ENCODE results near the gene NPHP4.
"Not testable (repeated sequence)": the region's sequence is repeated elsewhere in the genome, so short reads cannot be mapped to it uniquely, and the experiment has no call there.

Gene NPHP4

GRCh38 chr1:6030132-6030531 is 37.9 kb upstream of the NPHP4 start:
- peak overlapping the region; percentile 52 for H3K27ac Mint-ChIP-seq
- ATAC-seq (replicated peaks): no peak
- H3K4me1 Mint-ChIP-seq: peaks cover 59 to 92% of the 10 kb centered on the region in 2 donors
- peaks cover 52 to 69% of the 10 kb centered on the region in 2 donors for H3K36me3 Mint-ChIP-seq
- H3K9me3 Mint-ChIP-seq: no peaks in the 10 kb centered on the region
- peak overlapping the region in 1 of 2 donors; percentile 36 for H3K4me3 Mint-ChIP-seq
- H3K27me3 Mint-ChIP-seq: no peaks in the 10 kb centered on the region
- DNase-seq: no peak

- no peak overlapping the region for H3K4me3 Mint-ChIP-seq
Measured at GRCh38 chr1:6029351-6029750, 37.1 kb upstream of the NPHP4 start.

GRCh38 chr1:6028042-6028850 is 36.0 kb upstream of the NPHP4 start:
- no peaks in the 10 kb centered on the region for H3K9me3 Mint-ChIP-seq
- DNase-seq: peak; percentile 69
- H3K4me1 Mint-ChIP-seq: peaks cover 57 to 79% of the 10 kb centered on the region in 2 donors
- no peaks in the 10 kb centered on the region for H3K27me3 Mint-ChIP-seq
- peak overlapping the region; percentile 99 for H3K27ac Mint-ChIP-seq
- H3K4me3 Mint-ChIP-seq: peak overlapping the region; percentile 94 to 98
- H3K36me3 Mint-ChIP-seq: peaks cover 44 to 62% of the 10 kb centered on the region in 2 donors
- ATAC-seq (replicated peaks): peak; percentile 59 to 63

More at GRCh38 chr1:6029351-6029750, 37.1 kb upstream of the NPHP4 start:
- no peaks in the 10 kb centered on the region for H3K27me3 Mint-ChIP-seq
- no peaks in the 10 kb centered on the region for H3K9me3 Mint-ChIP-seq
- peaks cover 58 to 89% of the 10 kb centered on the region in 2 donors for H3K4me1 Mint-ChIP-seq
- H3K27ac Mint-ChIP-seq: peak overlapping the region; percentile 37
- no peak for ATAC-seq (replicated peaks)
- peaks cover 45 to 64% of the 10 kb centered on the region in 2 donors for H3K36me3 Mint-ChIP-seq
- DNase-seq: no peak

- H3K27ac Mint-ChIP-seq: peak overlapping the region; percentile 99
- H3K4me3 Mint-ChIP-seq: peak overlapping the region; percentile 94 to 98
- ATAC-seq (replicated peaks): no peak
- H3K27me3 Mint-ChIP-seq: no peaks in the 10 kb centered on the region
- peaks cover 42 to 56% of the 10 kb centered on the region in 2 donors for H3K36me3 Mint-ChIP-seq
- H3K4me1 Mint-ChIP-seq: peaks cover 51 to 73% of the 10 kb centered on the region in 2 donors
- no peaks in the 10 kb centered on the region for H3K9me3 Mint-ChIP-seq
- peak; percentile 15 for DNase-seq
Measured at GRCh38 chr1:6027591-6027990, 35.4 kb upstream of the NPHP4 start.

- peak; percentile 83 to 86 for ATAC-seq (replicated peaks)
- no peaks in the 10 kb centered on the region for H3K27me3 Mint-ChIP-seq
- peak overlapping the region; percentile 99 for H3K27ac Mint-ChIP-seq
- H3K36me3 Mint-ChIP-seq: peaks cover 37 to 52% of the 10 kb centered on the region in 2 donors
- peak overlapping the region; percentile 94 to 98 for H3K4me3 Mint-ChIP-seq
- H3K4me1 Mint-ChIP-seq: peaks cover 52 to 65% of the 10 kb centered on the region in 2 donors
- DNase-seq: peak; percentile 95
- H3K9me3 Mint-ChIP-seq: peaks cover 7 to 8% of the 10 kb centered on the region in 2 donors
Measured at GRCh38 chr1:6026095-6026809, 34.0 kb upstream of the NPHP4 start.

GRCh38 chr1:6025269-6026094 is 33.3 kb upstream of the NPHP4 start:
- H3K36me3 Mint-ChIP-seq: peaks cover 29 to 44% of the 10 kb centered on the region in 2 donors
- DNase-seq: peak; percentile 18
- H3K4me1 Mint-ChIP-seq: peaks cover 44 to 57% of the 10 kb centered on the region in 2 donors
- ATAC-seq (replicated peaks): no peak
- H3K27ac Mint-ChIP-seq: peak overlapping the region; percentile 99
- no peaks in the 10 kb centered on the region for H3K27me3 Mint-ChIP-seq
- H3K4me3 Mint-ChIP-seq: peak overlapping the region; percentile 94 to 98
- peaks cover 7 to 8% of the 10 kb centered on the region in 2 donors for H3K9me3 Mint-ChIP-seq

GRCh38 chr1:6024376-6024775 is 32.2 kb upstream of the NPHP4 start:
- no peak for DNase-seq
- H3K27me3 Mint-ChIP-seq: no peaks in the 10 kb centered on the region
- peaks cover 7 to 8% of the 10 kb centered on the region in 2 donors for H3K9me3 Mint-ChIP-seq
- no peak overlapping the region for H3K27ac Mint-ChIP-seq
- H3K4me1 Mint-ChIP-seq: peaks cover 36 to 46% of the 10 kb centered on the region in 2 donors
- peaks cover 20 to 36% of the 10 kb centered on the region in 2 donors for H3K36me3 Mint-ChIP-seq
- ATAC-seq (replicated peaks): no peak
- peak overlapping the region in 1 of 2 donors; percentile 25 for H3K4me3 Mint-ChIP-seq

GRCh38 chr1:6023346-6023745 is 31.1 kb upstream of the NPHP4 start:
- peaks cover 30 to 37% of the 10 kb centered on the region in 2 donors for H3K4me1 Mint-ChIP-seq
- ATAC-seq (replicated peaks): no peak
- no peaks in the 10 kb centered on the region for H3K27me3 Mint-ChIP-seq
- H3K9me3 Mint-ChIP-seq: peaks cover 7 to 8% of the 10 kb centered on the region in 2 donors
- no peak overlapping the region for H3K4me3 Mint-ChIP-seq
- H3K36me3 Mint-ChIP-seq: peaks cover 13 to 29% of the 10 kb centered on the region in 2 donors
- no peak overlapping the region for H3K27ac Mint-ChIP-seq
- no peak for DNase-seq

GRCh38 chr1:6022193-6022592 is 30.0 kb upstream of the NPHP4 start:
- Mint-ChIP-seq H3K36me3 (peaks cover 5 to 18% of the 10 kb centered on the region in 2 donors), H3K27ac (no peak overlapping the region), H3K27me3 (no peaks in the 10 kb centered on the region), H3K4me1 (peaks cover 18 to 26% of the 10 kb centered on the region in 2 donors), H3K4me3 (no peak overlapping the region), H3K9me3 (peaks cover 7 to 8% of the 10 kb centered on the region in 2 donors)
- ATAC-seq (replicated peaks) (no peak), DNase-seq (no peak)

GRCh38 chr1:6019166-6019845 is 27.1 kb upstream of the NPHP4 start:
- no peak overlapping the region for H3K27ac Mint-ChIP-seq
- ATAC-seq (replicated peaks) (no peak), DNase-seq (no peak)
- H3K27me3 Mint-ChIP-seq: no peaks in the 10 kb centered on the region
- peaks cover 0 to 5% of the 10 kb centered on the region in 2 donors for H3K4me1 Mint-ChIP-seq
- no peak overlapping the region for H3K4me3 Mint-ChIP-seq
- H3K9me3 Mint-ChIP-seq: peaks cover 7 to 8% of the 10 kb centered on the region in 2 donors
- H3K36me3 Mint-ChIP-seq: peaks cover 2 to 16% of the 10 kb centered on the region in 2 donors

GRCh38 chr1:6017654-6018053 is 25.4 kb upstream of the NPHP4 start:
- H3K9me3 Mint-ChIP-seq; ATAC-seq (replicated peaks); H3K4me3 Mint-ChIP-seq; H3K27me3 Mint-ChIP-seq; DNase-seq; H3K27ac Mint-ChIP-seq: not testable (repeated sequence)
- Mint-ChIP-seq H3K36me3 (peaks cover 5 to 25% of the 10 kb centered on the region in 2 donors), H3K4me1 (peaks cover 8 to 12% of the 10 kb centered on the region in 2 donors)

- no peak overlapping the region for H3K4me3 Mint-ChIP-seq
- H3K9me3 Mint-ChIP-seq: no peaks in the 10 kb centered on the region
- peaks cover 10 to 26% of the 10 kb centered on the region in 2 donors for H3K36me3 Mint-ChIP-seq
- ATAC-seq (replicated peaks): no peak
- no peaks in the 10 kb centered on the region for H3K27me3 Mint-ChIP-seq
- peaks cover 10 to 16% of the 10 kb centered on the region in 2 donors for H3K4me1 Mint-ChIP-seq
- no peak for DNase-seq
- no peak overlapping the region for H3K27ac Mint-ChIP-seq
Measured at GRCh38 chr1:6016191-6016865, 24.1 kb upstream of the NPHP4 start.
